Colonic mucosa (tissue), 4 donors: Measurements from ENCODE around the gene SMIM24. TPM values are rescaled to one million over a fixed set of nuclear protein-coding genes. Genes with fewer than 3 reads are reported as not detected.

Source experiments
- DNase-seq: peaks from one replicate; pipeline ENCODE4 v3.0.0-alpha.2; 2020
- H3K27ac ChIP-seq: fragments of 200-600 bp; one replicate; pipeline ENCODE4 v1.8.0; 2021
- H3K27me3 ChIP-seq: fragments of 200-600 bp; one replicate; pipeline ENCODE4 v1.8.0; 2021
- H3K36me3 ChIP-seq: fragments of 200-600 bp; one replicate; pipeline ENCODE4 v1.8.0; 2021
- H3K4me1 ChIP-seq: fragments of 200-600 bp; one replicate; pipeline ENCODE4 v1.8.0; 2021; ENCODE audit warnings: mild to moderate bottlenecking
- H3K4me3 ChIP-seq: fragments of 200-600 bp; one replicate; pipeline ENCODE4 v1.8.0; 2021
- H3K9ac ChIP-seq, 2 donors: one replicate each; pipeline ENCODE4 v1.7.0; 2013; ENCODE audit warnings: control low read depth in 2 of 2, low read depth in 2 of 2, low read length in 2 of 2
- H3K9me3 ChIP-seq: fragments of 200-600 bp; one replicate; pipeline ENCODE4 v1.8.0; 2021
- CTCF ChIP-seq: fragments of 200-600 bp; IDR thresholded peaks from one replicate; pipeline ENCODE4 v1.8.0; 2022; ENCODE audit warnings: antibody characterized with exemption, mild to moderate bottlenecking
- intact Hi-C: fragments of 100-400 bp; cut with DNase I; formaldehyde crosslinking; loops from one replicate; pipeline ENCODE4 v1.14.1; 2022
- total RNA-seq, 2 donors: library from RNA; stranded (reverse); fragmentation: NEBNext Ultra II Directional in 1 of 2; extraction: Animal tissue kit (Norgen Biotek cat#: 25700) in 1 of 2; gene quantifications; one replicate each; pipeline ENCODE4 v1.2.1, GENCODE V29; 2021
- donor health status: healthy.
- donor health status: DM: no; HTN: no; CAD: no.
- donor health status: DM: no; HTN: no; CAD: no.

The SMIM24 gene
- total RNA-seq, 2 donors from 2014 or later = 16.1 to 59.0 TPM

- intact Hi-C loops = no loop called here
- Histone ChIP-seq H3K27me3 (no peaks in the 10 kb centered on the region), H3K4me1 (no peaks in the 10 kb centered on the region), H3K27ac (no peak overlapping the region), H3K36me3 (no peaks in the 10 kb centered on the region), H3K4me3 (no peak overlapping the region), H3K9ac (no peak overlapping the region), H3K9me3 (no peaks in the 10 kb centered on the region)
- DNase-seq = no peak
- no peak for TF ChIP-seq CTCF
These were observed 38.4 kb downstream of the SMIM24 start for GRCh38 chr19:3441986-3442329.

- no peaks in the 10 kb centered on the region for H3K4me1 ChIP-seq
- H3K9ac ChIP-seq = no peak overlapping the region
- no peak overlapping the region for H3K4me3 ChIP-seq
- intact Hi-C loops = no loop called here
- no peak for DNase-seq
- H3K27me3 ChIP-seq = no peaks in the 10 kb centered on the region
- no peak overlapping the region for H3K27ac ChIP-seq
- no peak for TF ChIP-seq CTCF
- H3K9me3 ChIP-seq = no peaks in the 10 kb centered on the region
- no peaks in the 10 kb centered on the region for H3K36me3 ChIP-seq
These were observed 39.0 kb downstream of the SMIM24 start for GRCh38 chr19:3441089-3441985.

DNA sequence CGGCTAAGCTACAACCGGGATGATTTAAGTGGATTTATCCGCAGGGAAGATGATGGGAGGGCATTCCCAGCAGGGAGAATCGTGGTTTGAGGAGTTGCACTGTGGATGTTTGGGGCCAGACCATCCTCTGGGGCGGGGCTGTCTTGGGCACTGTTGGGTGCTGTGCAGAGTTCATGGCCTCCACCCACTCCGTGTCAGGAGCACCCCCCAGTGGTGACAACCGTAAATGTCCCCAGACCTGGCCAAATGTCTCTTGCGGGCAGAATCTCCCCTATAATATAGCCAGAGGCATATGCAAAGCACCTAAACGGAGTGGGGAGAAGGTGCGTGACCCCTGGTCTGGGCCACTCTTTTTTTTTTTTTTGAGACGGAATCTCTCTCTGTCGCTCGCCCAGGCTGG lies 40.2 kb downstream of the SMIM24 start:
- H3K27ac ChIP-seq = no peak overlapping the region
- intact Hi-C loops = no loop called here
- H3K9ac ChIP-seq = no peak overlapping the region
- no peaks in the 10 kb centered on the region for H3K9me3 ChIP-seq
- DNase-seq = peak; percentile 75
- no peak overlapping the region for H3K4me3 ChIP-seq
- H3K36me3 ChIP-seq = no peaks in the 10 kb centered on the region
- H3K4me1 ChIP-seq = no peaks in the 10 kb centered on the region
- H3K27me3 ChIP-seq = no peaks in the 10 kb centered on the region
- TF ChIP-seq CTCF = peak; percentile 37

GRCh38 chr19:3434630-3435553 lies 45.4 kb downstream of the SMIM24 start:
- Histone ChIP-seq H3K9ac (peak overlapping the region; percentile 69 to 76), H3K4me1 (peaks cover 6% of the 10 kb centered on the region), H3K36me3 (no peaks in the 10 kb centered on the region), H3K9me3 (no peaks in the 10 kb centered on the region), H3K27ac (peak overlapping the region; percentile 89), H3K4me3 (peak overlapping the region; percentile 62), H3K27me3 (no peaks in the 10 kb centered on the region)
- no peak for TF ChIP-seq CTCF
- peak; percentile 94 for DNase-seq
- intact Hi-C loops = loop anchor here (2.0 kb wide), 1 partner anchor 106 kb away; no protein-coding TSS in a partner anchor

GRCh38 chr19:3433805-3434540 lies 46.4 kb downstream of the SMIM24 start:
- no peaks in the 10 kb centered on the region for H3K9me3 ChIP-seq
- TF ChIP-seq CTCF = no peak
- peak overlapping the region; percentile 89 for H3K27ac ChIP-seq
- intact Hi-C loops = loop anchor here (2.0 kb wide), 1 partner anchor 105 kb away; no protein-coding TSS in a partner anchor
- peak overlapping the region in 1 of 2 donors; percentile 69 for H3K9ac ChIP-seq
- no peaks in the 10 kb centered on the region for H3K27me3 ChIP-seq
- H3K4me3 ChIP-seq = no peak overlapping the region
- DNase-seq = no peak
- H3K36me3 ChIP-seq = no peaks in the 10 kb centered on the region
- H3K4me1 ChIP-seq = peaks cover 6% of the 10 kb centered on the region
